GM12875 (cell line): ENCODE results near the gene TANGO6.
A peak's percentile ranks its signal among the peaks of the same experiment; 100 is the strongest.
"Not testable (repeated sequence)": the region's sequence is repeated elsewhere in the genome, so short reads cannot be mapped to it uniquely, and the experiment has no call there.

Source experiments
- H3K4me3 ChIP-seq: one replicate; pipeline ENCODE4 v1.5.1; 2011; ENCODE audit warnings: low read depth, low read length, control low read depth
- TF ChIP-seq, protein P1 (sequence below): IDR thresholded peaks from 2 replicates; pipeline ENCODE4 v1.5.1; 2011; ENCODE audit warnings: low read depth, mild to moderate bottlenecking, control low read depth, inconsistent platforms, low read length, moderate library complexity, borderline replicate concordance; ENCODE audit not compliant: insufficient read depth

The TANGO6 gene

DNA sequence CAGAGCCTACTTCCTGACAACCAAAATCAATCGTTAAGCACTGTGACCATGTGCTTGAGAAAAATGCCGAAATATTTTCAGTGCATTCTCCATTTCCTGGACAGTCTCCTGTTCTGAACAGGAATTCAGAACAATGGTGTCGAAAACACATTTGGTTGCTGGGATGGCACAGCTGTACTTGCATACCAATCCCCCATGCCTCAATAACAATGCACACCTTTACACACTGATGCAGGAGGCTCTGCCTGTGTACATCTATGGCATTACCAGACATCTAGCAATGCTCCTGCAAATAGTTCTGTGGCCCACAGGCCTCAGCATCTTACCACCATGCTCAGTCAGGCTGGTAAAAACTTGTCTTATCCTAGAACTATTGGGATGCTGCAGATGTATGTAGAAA is 282.9 kb downstream of the TANGO6 start:
- TF ChIP-seq, protein P1, sequence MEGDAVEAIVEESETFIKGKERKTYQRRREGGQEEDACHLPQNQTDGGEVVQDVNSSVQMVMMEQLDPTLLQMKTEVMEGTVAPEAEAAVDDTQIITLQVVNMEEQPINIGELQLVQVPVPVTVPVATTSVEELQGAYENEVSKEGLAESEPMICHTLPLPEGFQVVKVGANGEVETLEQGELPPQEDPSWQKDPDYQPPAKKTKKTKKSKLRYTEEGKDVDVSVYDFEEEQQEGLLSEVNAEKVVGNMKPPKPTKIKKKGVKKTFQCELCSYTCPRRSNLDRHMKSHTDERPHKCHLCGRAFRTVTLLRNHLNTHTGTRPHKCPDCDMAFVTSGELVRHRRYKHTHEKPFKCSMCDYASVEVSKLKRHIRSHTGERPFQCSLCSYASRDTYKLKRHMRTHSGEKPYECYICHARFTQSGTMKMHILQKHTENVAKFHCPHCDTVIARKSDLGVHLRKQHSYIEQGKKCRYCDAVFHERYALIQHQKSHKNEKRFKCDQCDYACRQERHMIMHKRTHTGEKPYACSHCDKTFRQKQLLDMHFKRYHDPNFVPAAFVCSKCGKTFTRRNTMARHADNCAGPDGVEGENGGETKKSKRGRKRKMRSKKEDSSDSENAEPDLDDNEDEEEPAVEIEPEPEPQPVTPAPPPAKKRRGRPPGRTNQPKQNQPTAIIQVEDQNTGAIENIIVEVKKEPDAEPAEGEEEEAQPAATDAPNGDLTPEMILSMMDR: no peak
- H3K4me3 ChIP-seq: no peak overlapping the region

- not testable (repeated sequence) for H3K4me3 ChIP-seq
Observed at GRCh38 chr16:69126801-69127200, 283.5 kb downstream of the TANGO6 start.

DNA sequence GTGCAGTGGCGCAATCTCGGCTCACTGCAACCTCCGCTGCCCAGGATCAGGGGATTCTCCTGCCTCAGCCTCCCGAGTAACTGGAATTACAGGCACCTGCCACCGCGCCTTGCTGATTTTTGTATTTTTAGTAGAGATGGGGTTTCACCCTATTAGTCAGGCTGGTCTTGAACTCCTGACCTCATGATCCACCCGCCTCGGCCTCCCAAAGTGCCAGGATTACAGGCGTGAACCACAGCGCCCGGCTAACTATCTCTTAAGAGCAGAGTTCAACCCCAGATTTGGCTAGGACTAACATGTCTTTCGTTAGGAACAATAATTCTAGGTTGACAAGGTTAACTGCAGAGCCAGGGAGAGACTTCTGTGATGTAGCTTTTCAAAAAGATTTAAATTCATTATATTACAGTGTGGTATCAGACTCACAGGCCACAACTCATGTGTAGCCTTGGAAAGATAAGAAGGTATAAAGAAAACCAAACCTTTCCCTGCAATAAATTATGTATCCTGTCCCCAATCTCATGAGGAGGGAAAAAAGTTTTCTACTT is 284.7 kb downstream of the TANGO6 start:
- TF ChIP-seq, protein P1: no peak
- H3K4me3 ChIP-seq: no peak overlapping the region

DNA sequence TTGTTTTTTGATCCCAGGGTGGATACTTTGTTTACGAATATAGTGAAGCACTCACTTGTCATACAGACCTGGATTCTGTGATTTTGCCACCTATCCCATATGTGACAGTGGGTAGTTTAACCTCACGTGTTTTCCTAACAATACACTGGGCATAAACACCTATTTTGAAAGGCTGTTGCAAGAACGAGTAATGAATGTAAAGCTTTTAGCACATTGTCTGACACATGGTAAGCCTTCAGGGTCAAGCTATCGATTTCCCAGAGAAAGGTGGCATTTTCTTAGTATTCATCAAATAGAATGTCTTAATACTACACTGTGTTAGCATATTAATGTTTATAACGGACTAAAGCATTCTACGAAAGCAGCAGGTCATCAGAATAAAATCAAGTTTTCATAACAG is 287.1 kb downstream of the TANGO6 start:
- H3K4me3 ChIP-seq: no peak overlapping the region
- TF ChIP-seq, protein P1: no peak

DNA sequence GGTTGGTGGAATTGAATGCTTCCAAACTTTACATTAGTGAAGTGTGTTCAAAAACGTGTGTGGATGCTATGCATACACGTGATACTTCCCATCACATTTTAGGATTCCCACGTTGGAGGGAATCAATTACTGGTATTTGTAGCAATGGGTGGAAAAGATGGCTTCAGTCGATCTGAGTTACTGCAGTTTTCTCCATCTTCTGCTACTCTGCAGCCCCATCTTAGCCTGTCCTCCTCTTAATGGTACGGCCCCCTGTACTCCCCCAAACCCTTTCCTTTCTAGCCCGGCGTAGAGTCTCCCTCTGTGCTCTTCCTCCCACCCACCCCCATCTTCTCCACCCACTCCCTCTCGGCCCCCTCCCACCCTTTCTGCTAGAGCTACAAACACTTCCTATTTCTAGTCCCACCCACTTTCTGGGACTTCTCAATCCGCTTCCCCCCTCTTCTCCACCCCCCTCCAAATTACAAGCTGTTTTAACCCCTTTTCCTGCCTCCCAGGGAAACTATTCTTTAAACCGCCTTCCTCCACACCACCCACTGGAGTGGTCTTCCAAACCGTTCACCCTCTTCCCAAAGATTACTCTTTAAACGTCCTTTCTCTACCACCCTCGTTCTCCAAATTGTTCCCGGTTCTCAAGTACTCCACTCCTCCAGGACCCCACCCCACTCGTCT is 288.0 kb downstream of the TANGO6 start:
- TF ChIP-seq, protein P1: no peak
- H3K4me3 ChIP-seq: peak overlapping the region; percentile 90

- TF ChIP-seq, protein P1: no peak
- peak overlapping the region; percentile 90 for H3K4me3 ChIP-seq
Observed at GRCh38 chr16:69131839-69132423, 288.6 kb downstream of the TANGO6 start.

DNA sequence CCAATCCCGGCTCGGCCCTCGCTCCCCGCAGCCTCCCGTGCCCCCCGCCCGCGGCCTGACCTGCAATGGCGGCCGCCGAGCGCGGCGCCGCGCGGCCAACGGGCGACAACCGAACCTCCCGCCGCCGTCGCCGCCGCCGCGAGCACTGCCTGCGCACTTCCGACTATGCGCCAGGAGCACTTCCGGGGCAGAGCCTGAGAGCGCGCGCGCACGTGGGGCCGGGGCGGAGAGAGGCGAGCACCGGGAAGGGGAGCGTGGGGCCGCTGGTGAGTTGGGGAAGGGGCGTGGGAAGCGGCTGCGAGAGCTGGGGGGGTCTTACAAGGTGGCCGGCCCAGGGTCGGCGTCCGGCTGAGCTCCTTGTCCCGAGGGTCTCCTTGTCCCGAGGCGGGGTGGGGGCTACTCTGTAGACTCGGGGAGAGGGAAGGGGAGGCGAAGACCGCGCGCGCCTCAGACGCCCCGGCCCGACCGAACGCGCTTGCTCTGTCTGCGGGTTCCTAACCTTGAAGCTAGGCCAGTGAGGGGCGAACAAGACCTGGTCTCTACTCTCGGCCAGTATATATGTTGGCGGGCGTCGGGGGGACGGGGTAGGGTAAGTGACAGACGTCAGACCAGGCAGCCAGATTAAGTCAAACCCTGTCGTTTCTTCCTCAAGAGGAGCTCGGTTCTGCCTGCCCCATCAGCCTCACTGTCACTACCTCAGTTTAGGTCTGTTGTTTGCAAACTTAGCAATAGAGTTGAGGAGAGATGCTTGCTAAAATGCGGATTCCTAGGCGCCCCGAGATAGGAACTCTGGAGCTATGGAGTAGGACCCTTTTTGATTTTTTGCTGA is 289.3 kb downstream of the TANGO6 start, which contains the start of the genes CHTF8 and UTP4:
CHTF8 (minus strand) TSS at position 165 of the 829 bp plus-strand sequence. CDS start 11,130 bp downstream, outside the sequence.
UTP4 (plus strand) TSS at position 226 of the 829 bp plus-strand sequence. CDS start 811 bp downstream, outside the sequence.
- peak within 1 kb of the TSS; percentile 90 for H3K4me3 ChIP-seq
- TF ChIP-seq, protein P1: no peak
